ENCODE results near the gene MAOB. TPM values are rescaled to one million over a fixed set of nuclear protein-coding genes. Genes with fewer than 3 reads are reported as not detected.

MAOB gene
- total and polyA plus RNA-seq, 2 donors (not counting 3 experiments of a cell fraction or from before 2014, with no cell fraction given): not detected

- H3K4me1 ChIP-seq (ENCODE audit: control insufficient read depth, extremely low read depth, insufficient read depth, low read length): no peaks in the 10 kb centered on the region
- H4K20me1 ChIP-seq (replicated peaks; ENCODE audit: control insufficient read depth, extremely low read depth, insufficient read depth, low read length): no peaks in the 10 kb centered on the region
- dilution Hi-C loops (cut with MboI; ENCODE audit: extremely low pct_ligation_motif_present, low sequenced_read_pairs): no loop called here
- FAIRE-seq (no peak), DNase-seq (ENCODE audit: low read depth, low spot score) (no peak)
- no peak overlapping the region for H3K9ac ChIP-seq (replicated peaks; ENCODE audit: extremely low read depth, insufficient read depth, low read length)
- no peaks in the 10 kb centered on the region for H3K9me1 ChIP-seq (replicated peaks; ENCODE audit: control insufficient read depth, extremely low read depth, insufficient read depth, low read length)
- CTCF ChIA-PET: no interaction called here
- H3K4me3 ChIP-seq (replicated peaks in 1 of 3; ENCODE audit: insufficient read depth in 1 of 3, low read depth in 1 of 3, low read length in 3 of 3): no peak overlapping the region
- no peaks in the 10 kb centered on the region for H3K36me3 ChIP-seq (ENCODE audit: control insufficient read depth in 2 of 2, extremely low read depth in 1 of 2, insufficient read depth in 2 of 2, low read length in 2 of 2)
- H3K4me2 ChIP-seq (ENCODE audit: insufficient read depth, low read length): no peak overlapping the region
- H3K27me3 ChIP-seq (ENCODE audit: control insufficient read depth in 2 of 2, insufficient read depth in 2 of 2, low read length in 2 of 2): no peaks in the 10 kb centered on the region
- H3K9me3 ChIP-seq (replicated peaks; ENCODE audit: control insufficient read depth, insufficient read depth, low read length): no peaks in the 10 kb centered on the region
- intact Hi-C loops (cut with micrococcal nuclease): no loop called here
- TF ChIP-seq MYC (IDR thresholded peaks at IDR 0.05; ENCODE audit: low read depth, low read length) (no peak), POLR2AphosphoS5 (IDR thresholded peaks at IDR 0.05; ENCODE audit: insufficient read depth, low read depth, low read length) (no peak), CTCF (IDR thresholded peaks at IDR 0.05; ENCODE audit: extremely low read depth in 1 of 2, insufficient read depth in 1 of 2, low read depth in 1 of 2, low read length in 2 of 2) (no peak), MAX (IDR thresholded peaks at IDR 0.05; ENCODE audit: insufficient read depth, insufficient read length) (no peak), FOS (IDR thresholded peaks at IDR 0.05; ENCODE audit: borderline replicate concordance, insufficient read depth, low read length) (no peak), JUN (IDR thresholded peaks at IDR 0.05; ENCODE audit: borderline replicate concordance, insufficient read depth, insufficient read length, low read depth) (no peak), GATA2 (IDR thresholded peaks at IDR 0.05; ENCODE audit: insufficient read depth, insufficient read length, low read depth, low read length) (no peak), POLR2A (IDR thresholded peaks at IDR 0.05; ENCODE audit: low read depth, low read length) (no peak), EZH2 (IDR thresholded peaks at IDR 0.05; ENCODE audit: borderline replicate concordance, low read depth, low read length, severe bottlenecking) (no peak)
- BruUV-seq (replicated peaks): no TSS peak
- no peak overlapping the region for H2AFZ ChIP-seq (ENCODE audit: low read depth, low read length)
- no peaks in the 10 kb centered on the region for H3K79me2 ChIP-seq (ENCODE audit: control insufficient read depth, insufficient read depth, low read length)
- no peak overlapping the region for H3K27ac ChIP-seq (ENCODE audit: insufficient read depth, low read depth, low read length)
- POLR2A ChIA-PET: no interaction called here
Measured at GRCh38 chrX:43849173-43849572, 33.1 kb downstream of the MAOB start.

All from endothelial cell of umbilical vein (primary cell).